HG02943 (cell line): ENCODE measurements around the gene CYP46A1.

Experiments used
- ATAC-seq: cut with Tn5 transposase; IDR thresholded peaks from one replicate; pipeline ENCODE4 v1.9.1; 2021; ENCODE audit warnings: mild to moderate bottlenecking, low read depth, moderate library complexity; ENCODE audit not compliant: unreplicated experiment

The CYP46A1 gene

GRCh38 chr14:99772371-99773283 lies 88.5 kb downstream of the CYP46A1 start:
- ATAC-seq = no peak

GRCh38 chr14:99773521-99774497 lies 89.7 kb downstream of the CYP46A1 start:
- no peak for ATAC-seq

GRCh38 chr14:99774556-99775307 lies 90.6 kb downstream of the CYP46A1 start:
- ATAC-seq = no peak

DNA sequence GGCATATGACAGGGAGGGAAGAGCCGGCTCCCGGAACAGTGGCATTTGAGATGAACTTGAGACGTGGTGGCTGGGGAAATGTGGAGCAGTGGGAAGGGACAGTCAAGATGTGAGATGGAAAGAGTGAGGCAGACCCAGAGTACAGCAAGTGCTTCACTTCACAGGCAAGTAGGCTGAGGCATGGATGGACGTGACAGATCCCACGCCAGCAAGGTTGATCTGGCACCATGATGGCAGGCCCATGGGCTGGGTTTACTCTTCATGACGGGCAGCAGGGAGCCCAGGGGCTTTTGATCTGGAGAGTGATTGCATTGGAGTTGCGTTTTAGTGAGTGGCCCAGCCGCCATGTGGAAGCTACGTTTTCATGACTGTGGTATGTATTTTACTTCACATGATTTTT lies 91.3 kb downstream of the CYP46A1 start:
- ATAC-seq = no peak
